Measurements from ENCODE around the gene RMND5B. TPM values are rescaled to one million over a fixed set of nuclear protein-coding genes. Genes with fewer than 3 reads are reported as not detected.

RMND5B gene
- total and polyA plus RNA-seq, 4 donors = 13.4 to 24.8 (median 21.7) TPM

DNA sequence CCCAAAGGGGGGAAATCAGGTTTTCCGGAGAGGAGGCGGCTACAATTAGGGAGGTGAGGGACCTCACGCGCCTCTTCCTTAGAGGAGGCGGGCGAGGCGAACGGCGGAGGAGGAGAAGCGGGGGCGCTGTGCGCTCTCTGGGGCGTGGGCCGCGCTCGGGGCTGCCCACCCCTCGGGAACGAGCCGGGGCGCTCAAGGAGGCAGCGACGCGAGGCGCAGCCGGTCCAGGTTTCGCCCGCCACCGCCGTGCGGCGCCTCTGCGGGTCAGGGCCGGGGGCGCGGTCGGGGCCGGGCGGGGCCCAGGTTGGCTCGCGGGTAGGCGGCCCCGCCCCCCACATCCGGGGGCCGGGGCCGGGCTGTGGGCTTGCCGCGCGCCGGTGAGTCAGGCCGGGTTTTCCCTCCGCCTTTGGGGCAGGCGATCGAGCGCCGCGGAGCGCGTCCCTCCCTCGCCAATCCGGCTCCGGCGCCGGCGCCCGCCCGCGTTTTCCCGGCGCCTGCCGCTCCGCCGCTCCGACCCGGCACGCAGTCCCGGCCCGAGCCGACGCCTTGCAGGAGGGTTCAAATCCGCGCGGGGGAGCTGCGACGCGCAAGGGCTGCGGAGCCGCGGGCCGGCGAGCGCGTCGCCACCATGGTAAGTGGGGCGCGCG is 17.6 kb upstream of the RMND5B start, which contains the start of gene N4BP3:
N4BP3 (plus strand) TSS at position 392 of the 647 bp plus-strand sequence. CDS start 6,052 bp downstream, outside the sequence.
- peaks cover 0 to 10% (median under 1%) of the 10 kb centered on the region in 4 donors for H3K27me3 ChIP-seq (ENCODE audit: control insufficient read depth in 4 of 4, insufficient read depth in 4 of 4, low read length in 3 of 4)
- H3K9me3 ChIP-seq (ENCODE audit: control insufficient read depth in 4 of 4, low read length in 3 of 4) = no peaks in the 10 kb centered on the region
- H3K27ac ChIP-seq (ENCODE audit: low read depth in 1 of 2, low read length in 2 of 2) = no peak within 1 kb of the TSS
- no peak for TF ChIP-seq HNF4A (conservative IDR thresholded peaks at IDR 0.05)
- no peak for TF ChIP-seq RAD21 (IDR thresholded peaks at IDR 0.05)
- TF ChIP-seq FOXA2 (IDR thresholded peaks at IDR 0.05) = no peak
- TF ChIP-seq, protein P1, sequence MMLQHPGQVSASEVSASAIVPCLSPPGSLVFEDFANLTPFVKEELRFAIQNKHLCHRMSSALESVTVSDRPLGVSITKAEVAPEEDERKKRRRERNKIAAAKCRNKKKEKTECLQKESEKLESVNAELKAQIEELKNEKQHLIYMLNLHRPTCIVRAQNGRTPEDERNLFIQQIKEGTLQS (IDR thresholded peaks at IDR 0.05) = no peak
- TF ChIP-seq, protein P2, sequence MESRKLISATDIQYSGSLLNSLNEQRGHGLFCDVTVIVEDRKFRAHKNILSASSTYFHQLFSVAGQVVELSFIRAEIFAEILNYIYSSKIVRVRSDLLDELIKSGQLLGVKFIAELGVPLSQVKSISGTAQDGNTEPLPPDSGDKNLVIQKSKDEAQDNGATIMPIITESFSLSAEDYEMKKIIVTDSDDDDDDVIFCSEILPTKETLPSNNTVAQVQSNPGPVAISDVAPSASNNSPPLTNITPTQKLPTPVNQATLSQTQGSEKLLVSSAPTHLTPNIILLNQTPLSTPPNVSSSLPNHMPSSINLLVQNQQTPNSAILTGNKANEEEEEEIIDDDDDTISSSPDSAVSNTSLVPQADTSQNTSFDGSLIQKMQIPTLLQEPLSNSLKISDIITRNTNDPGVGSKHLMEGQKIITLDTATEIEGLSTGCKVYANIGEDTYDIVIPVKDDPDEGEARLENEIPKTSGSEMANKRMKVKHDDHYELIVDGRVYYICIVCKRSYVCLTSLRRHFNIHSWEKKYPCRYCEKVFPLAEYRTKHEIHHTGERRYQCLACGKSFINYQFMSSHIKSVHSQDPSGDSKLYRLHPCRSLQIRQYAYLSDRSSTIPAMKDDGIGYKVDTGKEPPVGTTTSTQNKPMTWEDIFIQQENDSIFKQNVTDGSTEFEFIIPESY (IDR thresholded peaks at IDR 0.05) = no peak
- TF ChIP-seq, protein P3, sequence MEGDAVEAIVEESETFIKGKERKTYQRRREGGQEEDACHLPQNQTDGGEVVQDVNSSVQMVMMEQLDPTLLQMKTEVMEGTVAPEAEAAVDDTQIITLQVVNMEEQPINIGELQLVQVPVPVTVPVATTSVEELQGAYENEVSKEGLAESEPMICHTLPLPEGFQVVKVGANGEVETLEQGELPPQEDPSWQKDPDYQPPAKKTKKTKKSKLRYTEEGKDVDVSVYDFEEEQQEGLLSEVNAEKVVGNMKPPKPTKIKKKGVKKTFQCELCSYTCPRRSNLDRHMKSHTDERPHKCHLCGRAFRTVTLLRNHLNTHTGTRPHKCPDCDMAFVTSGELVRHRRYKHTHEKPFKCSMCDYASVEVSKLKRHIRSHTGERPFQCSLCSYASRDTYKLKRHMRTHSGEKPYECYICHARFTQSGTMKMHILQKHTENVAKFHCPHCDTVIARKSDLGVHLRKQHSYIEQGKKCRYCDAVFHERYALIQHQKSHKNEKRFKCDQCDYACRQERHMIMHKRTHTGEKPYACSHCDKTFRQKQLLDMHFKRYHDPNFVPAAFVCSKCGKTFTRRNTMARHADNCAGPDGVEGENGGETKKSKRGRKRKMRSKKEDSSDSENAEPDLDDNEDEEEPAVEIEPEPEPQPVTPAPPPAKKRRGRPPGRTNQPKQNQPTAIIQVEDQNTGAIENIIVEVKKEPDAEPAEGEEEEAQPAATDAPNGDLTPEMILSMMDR (IDR thresholded peaks at IDR 0.05; ENCODE audit: low read depth, low read length, missing input control) = no peak
- TF ChIP-seq TAF1 (conservative IDR thresholded peaks at IDR 0.05) = no peak
- no peak for TF ChIP-seq JUND (IDR thresholded peaks at IDR 0.05)
- no peak for TF ChIP-seq EGR1 (IDR thresholded peaks at IDR 0.05; ENCODE audit: low read depth in 2 of 2)
- H3K9ac ChIP-seq (ENCODE audit: low read depth in 1 of 2, low read length in 2 of 2) = no peak within 1 kb of the TSS
- peaks cover 5 to 14% (median 9%) of the 10 kb centered on the region in 4 donors for H3K4me1 ChIP-seq (ENCODE audit: control insufficient read depth in 4 of 4, insufficient read depth in 4 of 4, low read length in 3 of 4)
- WGBS = 2% methylated on average over 96 of the region's 96 CpGs
- no peak for DNase-seq (ENCODE audit: low spot score)
- H3K36me3 ChIP-seq (ENCODE audit: control insufficient read depth in 4 of 4, insufficient read depth in 3 of 4, low read depth in 1 of 4, low read length in 3 of 4) = no peaks in the 10 kb centered on the region
- peak within 1 kb of the TSS in 1 of 3 donors; percentile 37 for H3K4me3 ChIP-seq (ENCODE audit: low read depth in 1 of 3, low read length in 3 of 3)

DNA sequence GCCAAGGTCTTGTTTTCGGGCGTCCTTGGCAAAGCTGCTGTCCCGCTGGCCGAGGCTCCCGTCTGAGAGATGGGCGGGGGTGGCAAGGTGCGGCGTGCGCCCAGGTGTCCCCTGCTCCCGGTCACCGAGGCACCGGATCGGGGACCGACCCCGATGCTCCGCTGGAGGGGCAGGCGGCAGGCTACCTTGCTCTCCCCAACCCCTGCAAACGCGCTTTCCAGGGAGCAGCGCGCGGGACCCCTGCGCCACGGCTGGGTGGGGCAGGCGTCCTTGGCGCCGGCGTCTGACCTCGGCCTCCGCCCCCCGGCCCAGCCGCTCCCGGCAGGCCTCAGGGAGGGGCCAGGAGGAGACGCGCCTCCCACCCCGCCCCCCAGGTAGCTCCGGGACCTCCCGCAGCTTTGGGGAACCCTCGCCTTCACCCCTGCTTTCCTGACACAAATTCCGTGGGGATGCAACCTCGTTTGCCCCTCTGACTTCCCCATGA is 16.9 kb upstream of the RMND5B start:
- TF ChIP-seq, protein P2 (IDR thresholded peaks at IDR 0.05) = no peak
- TF ChIP-seq JUND (IDR thresholded peaks at IDR 0.05) = no peak
- no peak for TF ChIP-seq FOXA2 (IDR thresholded peaks at IDR 0.05)
- TF ChIP-seq GABPA (IDR thresholded peaks at IDR 0.05 in 1 of 2, conservative IDR thresholded peaks at IDR 0.05 in 1 of 2) = no peak
- TF ChIP-seq YY1 (IDR thresholded peaks at IDR 0.05) = no peak
- TF ChIP-seq FOXA1 (IDR thresholded peaks at IDR 0.05) = no peak
- TF ChIP-seq TAF1 (conservative IDR thresholded peaks at IDR 0.05) = no peak
- TF ChIP-seq, protein P1 (IDR thresholded peaks at IDR 0.05) = no peak
- TF ChIP-seq EGR1 (IDR thresholded peaks at IDR 0.05; ENCODE audit: low read depth in 2 of 2) = no peak
- TF ChIP-seq, protein P3 (IDR thresholded peaks at IDR 0.05; ENCODE audit: low read depth, low read length, missing input control) = no peak
- no peak for TF ChIP-seq HNF4G (IDR thresholded peaks at IDR 0.05)
- TF ChIP-seq, protein P4, sequence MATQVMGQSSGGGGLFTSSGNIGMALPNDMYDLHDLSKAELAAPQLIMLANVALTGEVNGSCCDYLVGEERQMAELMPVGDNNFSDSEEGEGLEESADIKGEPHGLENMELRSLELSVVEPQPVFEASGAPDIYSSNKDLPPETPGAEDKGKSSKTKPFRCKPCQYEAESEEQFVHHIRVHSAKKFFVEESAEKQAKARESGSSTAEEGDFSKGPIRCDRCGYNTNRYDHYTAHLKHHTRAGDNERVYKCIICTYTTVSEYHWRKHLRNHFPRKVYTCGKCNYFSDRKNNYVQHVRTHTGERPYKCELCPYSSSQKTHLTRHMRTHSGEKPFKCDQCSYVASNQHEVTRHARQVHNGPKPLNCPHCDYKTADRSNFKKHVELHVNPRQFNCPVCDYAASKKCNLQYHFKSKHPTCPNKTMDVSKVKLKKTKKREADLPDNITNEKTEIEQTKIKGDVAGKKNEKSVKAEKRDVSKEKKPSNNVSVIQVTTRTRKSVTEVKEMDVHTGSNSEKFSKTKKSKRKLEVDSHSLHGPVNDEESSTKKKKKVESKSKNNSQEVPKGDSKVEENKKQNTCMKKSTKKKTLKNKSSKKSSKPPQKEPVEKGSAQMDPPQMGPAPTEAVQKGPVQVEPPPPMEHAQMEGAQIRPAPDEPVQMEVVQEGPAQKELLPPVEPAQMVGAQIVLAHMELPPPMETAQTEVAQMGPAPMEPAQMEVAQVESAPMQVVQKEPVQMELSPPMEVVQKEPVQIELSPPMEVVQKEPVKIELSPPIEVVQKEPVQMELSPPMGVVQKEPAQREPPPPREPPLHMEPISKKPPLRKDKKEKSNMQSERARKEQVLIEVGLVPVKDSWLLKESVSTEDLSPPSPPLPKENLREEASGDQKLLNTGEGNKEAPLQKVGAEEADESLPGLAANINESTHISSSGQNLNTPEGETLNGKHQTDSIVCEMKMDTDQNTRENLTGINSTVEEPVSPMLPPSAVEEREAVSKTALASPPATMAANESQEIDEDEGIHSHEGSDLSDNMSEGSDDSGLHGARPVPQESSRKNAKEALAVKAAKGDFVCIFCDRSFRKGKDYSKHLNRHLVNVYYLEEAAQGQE (IDR thresholded peaks at IDR 0.05) = no peak
- no peak for TF ChIP-seq RXRA (IDR thresholded peaks at IDR 0.05)
- TF ChIP-seq NR2F2 (IDR thresholded peaks at IDR 0.05) = no peak
- H3K9ac ChIP-seq (ENCODE audit: low read depth in 1 of 2, low read length in 2 of 2) = no peak overlapping the region
- WGBS = under 1% methylated on average over 41 of the region's 41 CpGs
- peak overlapping the region in 1 of 3 donors; percentile 37 for H3K4me3 ChIP-seq (ENCODE audit: low read depth in 1 of 3, low read length in 3 of 3)
- no peaks in the 10 kb centered on the region for H3K36me3 ChIP-seq (ENCODE audit: control insufficient read depth in 4 of 4, insufficient read depth in 3 of 4, low read depth in 1 of 4, low read length in 3 of 4)
- peaks cover 5 to 15% (median 9%) of the 10 kb centered on the region in 4 donors for H3K4me1 ChIP-seq (ENCODE audit: control insufficient read depth in 4 of 4, insufficient read depth in 4 of 4, low read length in 3 of 4)
- H3K27me3 ChIP-seq (ENCODE audit: control insufficient read depth in 4 of 4, insufficient read depth in 4 of 4, low read length in 3 of 4) = peaks cover 0 to 10% (median under 1%) of the 10 kb centered on the region in 4 donors
- no peak overlapping the region for H3K27ac ChIP-seq (ENCODE audit: low read depth in 1 of 2, low read length in 2 of 2)
- no peaks in the 10 kb centered on the region for H3K9me3 ChIP-seq (ENCODE audit: control insufficient read depth in 4 of 4, low read length in 3 of 4)
- no peak for DNase-seq (ENCODE audit: low spot score)

Measured in liver (tissue), 9 donors.